ENCODE data around the gene GABBR1.

- TF ChIP-seq REST (IDR thresholded peaks at IDR 0.05; ENCODE audit: low read depth, low read length) = no peak
- TF ChIP-seq TCF12 (IDR thresholded peaks at IDR 0.05) = no peak
- TF ChIP-seq POLR2AphosphoS5 (IDR thresholded peaks at IDR 0.05; ENCODE audit: low read depth, low read length) = no peak
- TF ChIP-seq RAD21 (IDR thresholded peaks at IDR 0.05; ENCODE audit: low read length) = no peak
- no peak for TF ChIP-seq EZH2phosphoT487 (IDR thresholded peaks at IDR 0.05; ENCODE audit: borderline replicate concordance, low read depth)
- TF ChIP-seq GABPA (IDR thresholded peaks at IDR 0.05; ENCODE audit: low read depth) = no peak
- no peak for TF ChIP-seq EP300 (IDR thresholded peaks at IDR 0.05; ENCODE audit: borderline replicate concordance in 1 of 2, low read depth in 1 of 2, low read length in 1 of 2)
- TF ChIP-seq ZBTB33 (IDR thresholded peaks at IDR 0.05; ENCODE audit: borderline replicate concordance, low read depth) = no peak
- TF ChIP-seq CTCF (IDR thresholded peaks at IDR 0.05) = no peak
- TF ChIP-seq TAF1 (IDR thresholded peaks at IDR 0.05; ENCODE audit: borderline replicate concordance, low read depth, low read length) = no peak
- TF ChIP-seq MEF2A (IDR thresholded peaks at IDR 0.05; ENCODE audit: borderline replicate concordance, low read depth) = no peak
- TF ChIP-seq RFX5 (IDR thresholded peaks at IDR 0.05; ENCODE audit: low read length) = no peak
- no peak for TF ChIP-seq TEAD4 (IDR thresholded peaks at IDR 0.05; ENCODE audit: borderline replicate concordance, insufficient read depth)
- no peak for TF ChIP-seq MAX (IDR thresholded peaks at IDR 0.05; ENCODE audit: low read depth)
Observed at GRCh38 chr6:29619578-29620160, 13.3 kb downstream of the GABBR1 start.
